PC-9 (cell line): ENCODE measurements around the gene RXFP2. TPM values are rescaled to one million over a fixed set of nuclear protein-coding genes. Genes with fewer than 3 reads are reported as not detected.

Experiments
- BruUV-seq: library from RNA; stranded (reverse); fragments of 400-500 nt; replicated peaks from 2 replicates; lab custom pipeline; 2021; lab: Mats Ljungman, UMichigan
- CTCF ChIA-PET: fragments of 300-600 bp; sonication (Branson Sonifier 250); formaldehyde crosslinking; loops from one replicate; lab custom pipeline; 2022; ENCODE audit warnings: antibody characterized with exemption; lab: Charles Lee
- POLR2A ChIA-PET: fragments of 300-600 bp; sonication (Branson Sonifier 250); formaldehyde crosslinking; loops from one replicate; lab custom pipeline; 2022; ENCODE audit warnings: antibody characterized with exemption; ENCODE audit not compliant: unreplicated experiment; lab: Charles Lee
- DNase-seq, 2 experiments: peaks; one replicate each; pipeline versions ENCODE4 v3.0.0 to v3.0.0-alpha.2; 2015 to 2022; ENCODE audit warnings: mixed read lengths in 1 of 2
- H2AFZ ChIP-seq: fragments of 200-600 bp; sonication (generic); 2 replicates; pipeline ENCODE4 v1.8.1; 2017; ENCODE audit warnings: antibody characterized with exemption
- H3F3A ChIP-seq: fragments of 200-600 bp; sonication (generic); 2 replicates; pipeline ENCODE4 v1.8.1; 2017; ENCODE audit warnings: antibody characterized with exemption, mild to moderate bottlenecking, low read depth; ENCODE audit not compliant: insufficient read depth
- H3K27ac ChIP-seq: fragments of 200-600 bp; sonication (generic); 2 replicates; pipeline ENCODE4 v1.6.1; 2016; ENCODE audit warnings: mixed run types
- H3K27me3 ChIP-seq: fragments of 200-600 bp; sonication (generic); 2 replicates; pipeline ENCODE4 v1.6.1; 2016; ENCODE audit warnings: low read depth, mixed run types; ENCODE audit not compliant: insufficient read depth
- H3K36me3 ChIP-seq: fragments of 200-600 bp; sonication (generic); 2 replicates; pipeline ENCODE4 v1.6.1; 2016; ENCODE audit warnings: low read depth, mixed run types
- H3K4me1 ChIP-seq: fragments of 200-600 bp; sonication (generic); replicated peaks from 2 replicates; pipeline ENCODE4 v1.6.1; 2016; ENCODE audit warnings: mixed run types; ENCODE audit not compliant: insufficient read depth
- H3K4me2 ChIP-seq: fragments of 200-600 bp; sonication (generic); 2 replicates; pipeline ENCODE4 v1.6.1; 2017; ENCODE audit warnings: mixed run types
- H3K4me3 ChIP-seq: fragments of 200-600 bp; sonication (generic); 2 replicates; pipeline ENCODE4 v1.6.1; 2016; ENCODE audit warnings: mixed run types
- H3K79me2 ChIP-seq: fragments of 200-600 bp; sonication (generic); 2 replicates; pipeline ENCODE4 v1.6.1; 2017; ENCODE audit warnings: low read depth, mixed run types
- H3K9me2 ChIP-seq: fragments of 200-600 bp; sonication (generic); 2 replicates; pipeline ENCODE4 v1.8.1; 2017; ENCODE audit warnings: mild to moderate bottlenecking; ENCODE audit not compliant: insufficient read depth
- H3K9me3 ChIP-seq: fragments of 200-600 bp; sonication (generic); 2 replicates; pipeline ENCODE4 v1.8.1; 2016; ENCODE audit warnings: low read depth; ENCODE audit not compliant: insufficient read depth
- H4K20me1 ChIP-seq: fragments of 200-600 bp; sonication (generic); 2 replicates; pipeline ENCODE4 v1.8.1; 2017; ENCODE audit not compliant: insufficient read depth
- EZH2 ChIP-seq: fragments of 200-600 bp; sonication (generic); IDR thresholded peaks from 2 replicates; pipeline ENCODE4 v1.8.0; 2017; ENCODE audit warnings: antibody characterized with exemption, low read depth
- intact Hi-C: fragments of 100-400 bp; cut with micrococcal nuclease; formaldehyde crosslinking; loops from one replicate; pipeline ENCODE4 v1.10.0; 2022; ENCODE audit not compliant: unreplicated experiment
- total RNA-seq: library from RNA; stranded (reverse); gene quantifications from 2 replicates; pipeline ENCODE4 v1.2.3, GENCODE V29; 2021
- TF ChIP-seq, protein P1 (sequence below): fragments of 200-600 bp; sonication (generic); conservative IDR thresholded peaks from 2 replicates; pipeline ENCODE4 v1.6.1; 2017; ENCODE audit warnings: mixed run types, antibody characterized with exemption, mild to moderate bottlenecking, moderate library complexity

The RXFP2 gene
- total RNA-seq, 1 experiment from 2014 or later = not detected

DNA sequence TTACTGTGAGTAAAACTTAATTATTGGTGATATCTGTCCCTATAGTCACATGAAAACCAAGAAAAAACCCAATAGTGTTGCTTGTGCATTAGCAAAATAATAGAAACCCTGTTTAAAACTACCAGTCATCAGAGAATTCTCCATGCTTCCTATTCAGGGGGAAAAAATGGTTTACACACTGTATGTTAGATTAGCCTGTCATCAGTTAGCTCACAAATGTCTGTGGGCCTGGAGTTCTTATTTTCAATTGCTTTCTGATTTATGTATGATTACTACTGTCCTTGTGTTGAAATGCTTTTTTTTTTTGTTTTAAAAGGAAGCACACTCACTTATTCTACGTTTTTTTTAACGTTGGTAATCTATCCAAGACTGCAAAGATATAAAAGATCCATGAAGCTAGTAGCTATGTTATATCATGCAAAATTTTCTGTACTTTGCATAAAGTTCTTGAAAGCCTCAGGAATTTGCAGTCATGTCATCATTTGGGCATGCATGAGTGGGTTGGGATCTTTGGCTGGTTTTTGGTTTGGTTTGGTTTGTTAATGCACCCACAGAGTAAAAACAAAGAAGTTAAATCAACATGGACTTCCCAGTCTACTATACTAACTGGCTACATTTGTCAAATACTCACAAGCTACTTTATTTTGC, 25.9 kb downstream of the RXFP2 start:
- H3K4me2 ChIP-seq = no peak overlapping the region
- peaks cover 12% of the 10 kb centered on the region; the same call in 1 of the 2 replicates for H3K27me3 ChIP-seq
- H3K27ac ChIP-seq = no peak overlapping the region
- H3K36me3 ChIP-seq = no peaks in the 10 kb centered on the region
- H3K4me3 ChIP-seq = no peak overlapping the region
- no peaks in the 10 kb centered on the region for H3F3A ChIP-seq
- no peak for DNase-seq
- ChIA-PET POLR2A (no interaction called here), CTCF (no interaction called here)
- TF ChIP-seq, protein P1, sequence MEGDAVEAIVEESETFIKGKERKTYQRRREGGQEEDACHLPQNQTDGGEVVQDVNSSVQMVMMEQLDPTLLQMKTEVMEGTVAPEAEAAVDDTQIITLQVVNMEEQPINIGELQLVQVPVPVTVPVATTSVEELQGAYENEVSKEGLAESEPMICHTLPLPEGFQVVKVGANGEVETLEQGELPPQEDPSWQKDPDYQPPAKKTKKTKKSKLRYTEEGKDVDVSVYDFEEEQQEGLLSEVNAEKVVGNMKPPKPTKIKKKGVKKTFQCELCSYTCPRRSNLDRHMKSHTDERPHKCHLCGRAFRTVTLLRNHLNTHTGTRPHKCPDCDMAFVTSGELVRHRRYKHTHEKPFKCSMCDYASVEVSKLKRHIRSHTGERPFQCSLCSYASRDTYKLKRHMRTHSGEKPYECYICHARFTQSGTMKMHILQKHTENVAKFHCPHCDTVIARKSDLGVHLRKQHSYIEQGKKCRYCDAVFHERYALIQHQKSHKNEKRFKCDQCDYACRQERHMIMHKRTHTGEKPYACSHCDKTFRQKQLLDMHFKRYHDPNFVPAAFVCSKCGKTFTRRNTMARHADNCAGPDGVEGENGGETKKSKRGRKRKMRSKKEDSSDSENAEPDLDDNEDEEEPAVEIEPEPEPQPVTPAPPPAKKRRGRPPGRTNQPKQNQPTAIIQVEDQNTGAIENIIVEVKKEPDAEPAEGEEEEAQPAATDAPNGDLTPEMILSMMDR = no peak
- no peak for TF ChIP-seq EZH2
- no peaks in the 10 kb centered on the region for H3K4me1 ChIP-seq
- H3K79me2 ChIP-seq = no peaks in the 10 kb centered on the region
- no TSS peak for BruUV-seq
- no peaks in the 10 kb centered on the region for H4K20me1 ChIP-seq
- no peak overlapping the region for H2AFZ ChIP-seq
- H3K9me2 ChIP-seq = no peaks in the 10 kb centered on the region
- no peaks in the 10 kb centered on the region for H3K9me3 ChIP-seq
- intact Hi-C loops = no loop called here

- Histone ChIP-seq H4K20me1 (no peaks in the 10 kb centered on the region), H3K27me3 (peaks cover 14% of the 10 kb centered on the region; the same call in 1 of the 2 replicates), H3F3A (no peaks in the 10 kb centered on the region), H3K79me2 (no peaks in the 10 kb centered on the region), H3K36me3 (no peaks in the 10 kb centered on the region), H3K9me3 (no peaks in the 10 kb centered on the region), H3K4me2 (no peak overlapping the region), H2AFZ (no peak overlapping the region), H3K9me2 (no peaks in the 10 kb centered on the region), H3K4me1 (no peaks in the 10 kb centered on the region), H3K27ac (no peak overlapping the region), H3K4me3 (no peak overlapping the region)
- ChIA-PET CTCF (no interaction called here), POLR2A (no interaction called here)
- no peak for DNase-seq
- intact Hi-C loops = no loop called here
- no TSS peak for BruUV-seq
- no peak for TF ChIP-seq EZH2
- TF ChIP-seq, protein P1 = no peak
Measured at GRCh38 chr13:31767175-31767900, 28.0 kb downstream of the RXFP2 start.

DNA sequence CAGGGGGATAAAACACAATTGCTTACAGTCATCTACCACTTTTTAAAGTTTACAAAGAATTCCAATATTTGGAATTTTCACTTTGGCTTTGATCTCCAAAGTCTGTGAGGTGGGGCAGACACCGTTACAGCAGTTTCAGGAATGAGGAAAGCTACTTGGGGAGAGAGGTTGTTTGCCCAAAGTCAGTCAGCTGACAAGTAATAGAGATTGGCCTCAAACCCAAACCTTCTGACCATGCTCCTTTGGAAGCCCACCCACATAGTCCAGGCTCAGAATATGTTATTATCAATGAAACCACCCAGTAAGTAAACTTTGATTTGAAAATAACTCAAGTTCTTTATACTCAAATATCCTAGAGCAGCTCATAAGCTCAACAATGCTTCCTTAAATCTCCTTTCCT, 29.0 kb downstream of the RXFP2 start:
- CTCF ChIA-PET = no interaction called here

More for the DNA sequence above, 29.0 kb downstream of the RXFP2 start:
- Histone ChIP-seq H2AFZ (no peak overlapping the region), H3K27me3 (peaks cover 22% of the 10 kb centered on the region; the same call in 1 of the 2 replicates), H3F3A (no peaks in the 10 kb centered on the region), H3K9me2 (no peaks in the 10 kb centered on the region), H4K20me1 (no peaks in the 10 kb centered on the region), H3K27ac (no peak overlapping the region), H3K4me2 (no peak overlapping the region), H3K9me3 (no peaks in the 10 kb centered on the region), H3K4me3 (no peak overlapping the region), H3K79me2 (no peaks in the 10 kb centered on the region), H3K36me3 (no peaks in the 10 kb centered on the region), H3K4me1 (no peaks in the 10 kb centered on the region)
- DNase-seq = no peak
- no TSS peak for BruUV-seq
- TF ChIP-seq, protein P1 = no peak
- TF ChIP-seq EZH2 = no peak
- POLR2A ChIA-PET = no interaction called here
- intact Hi-C loops = no loop called here
